Germinal center (tissue), 1 donor: ENCODE data around the gene LURAP1L.

Experiments
- DNase-seq: peaks from one replicate; pipeline ENCODE4 v3.0.0; 2012; ENCODE audit warnings: mixed read lengths, low spot score

LURAP1L gene

GRCh38 chr9:12813960-12814876, 39.4 kb downstream of the LURAP1L start:
- DNase-seq: no peak

DNA sequence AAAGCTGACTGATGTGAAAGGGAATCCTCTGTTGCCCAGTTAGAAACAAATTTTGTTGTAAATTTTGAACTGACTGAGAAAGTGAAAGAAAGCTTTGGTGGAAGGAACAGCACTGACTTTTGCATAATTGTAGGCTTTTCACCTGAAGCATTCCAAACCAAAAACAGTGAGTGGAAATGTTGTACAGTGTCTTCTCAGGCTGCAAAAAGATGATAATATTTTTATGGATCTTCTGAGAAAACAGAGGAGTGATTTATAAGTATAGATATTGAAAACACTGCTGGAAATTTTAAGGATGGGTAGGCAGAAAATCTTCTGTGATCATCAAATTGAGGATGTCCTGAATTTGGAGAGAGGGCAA, 40.0 kb downstream of the LURAP1L start:
- DNase-seq: no peak

- no peak for DNase-seq
Measured at GRCh38 chr9:12815888-12816287, 41.1 kb downstream of the LURAP1L start.

GRCh38 chr9:12816656-12817101, 41.9 kb downstream of the LURAP1L start:
- DNase-seq: no peak

DNA sequence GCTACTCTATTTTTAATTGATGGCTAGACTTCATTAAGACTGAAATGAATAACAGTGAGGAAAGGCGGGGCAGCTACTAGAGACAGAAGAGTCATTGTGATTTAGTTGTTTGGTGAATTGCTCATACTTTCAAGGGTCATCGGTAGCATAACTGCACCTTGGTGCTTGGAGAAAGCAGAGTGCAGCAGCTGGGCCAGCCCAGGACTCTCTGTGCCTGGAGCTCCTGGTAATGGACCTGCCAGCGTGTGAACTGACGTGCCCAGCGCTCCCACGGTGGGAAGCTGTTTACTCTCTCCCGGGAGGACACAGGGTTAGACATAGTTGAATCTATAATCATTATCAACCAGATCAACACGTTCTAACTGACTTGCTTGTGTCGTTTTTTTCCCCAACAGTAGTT, 42.9 kb downstream of the LURAP1L start:
- DNase-seq: no peak

DNA sequence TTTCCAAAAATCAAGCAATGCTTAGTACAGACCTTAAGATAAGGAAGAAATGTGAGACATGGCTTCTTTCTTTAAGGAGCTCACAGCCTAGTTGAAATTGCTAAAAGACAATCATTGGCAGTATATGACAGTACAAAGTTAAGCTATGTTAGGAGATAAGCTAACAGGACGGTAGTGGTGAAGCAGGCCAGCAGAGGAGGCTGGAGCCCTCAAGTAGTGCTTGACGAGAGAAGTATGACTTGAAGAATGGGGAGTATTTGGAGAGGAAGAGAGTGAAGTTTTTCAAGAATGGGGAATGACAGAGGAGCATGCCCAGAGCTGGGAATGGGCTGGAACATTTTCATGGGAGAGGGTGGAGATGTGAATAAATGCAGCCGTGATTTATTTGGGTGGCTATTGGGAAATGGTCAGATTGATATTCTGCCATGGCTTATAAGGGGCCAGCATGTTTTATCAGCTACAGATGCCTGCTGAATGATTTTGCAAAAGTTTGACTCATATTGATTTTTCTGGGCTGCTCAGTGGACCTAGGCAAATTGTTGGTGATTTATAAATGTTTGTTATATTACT, 43.7 kb downstream of the LURAP1L start:
- no peak for DNase-seq

DNA sequence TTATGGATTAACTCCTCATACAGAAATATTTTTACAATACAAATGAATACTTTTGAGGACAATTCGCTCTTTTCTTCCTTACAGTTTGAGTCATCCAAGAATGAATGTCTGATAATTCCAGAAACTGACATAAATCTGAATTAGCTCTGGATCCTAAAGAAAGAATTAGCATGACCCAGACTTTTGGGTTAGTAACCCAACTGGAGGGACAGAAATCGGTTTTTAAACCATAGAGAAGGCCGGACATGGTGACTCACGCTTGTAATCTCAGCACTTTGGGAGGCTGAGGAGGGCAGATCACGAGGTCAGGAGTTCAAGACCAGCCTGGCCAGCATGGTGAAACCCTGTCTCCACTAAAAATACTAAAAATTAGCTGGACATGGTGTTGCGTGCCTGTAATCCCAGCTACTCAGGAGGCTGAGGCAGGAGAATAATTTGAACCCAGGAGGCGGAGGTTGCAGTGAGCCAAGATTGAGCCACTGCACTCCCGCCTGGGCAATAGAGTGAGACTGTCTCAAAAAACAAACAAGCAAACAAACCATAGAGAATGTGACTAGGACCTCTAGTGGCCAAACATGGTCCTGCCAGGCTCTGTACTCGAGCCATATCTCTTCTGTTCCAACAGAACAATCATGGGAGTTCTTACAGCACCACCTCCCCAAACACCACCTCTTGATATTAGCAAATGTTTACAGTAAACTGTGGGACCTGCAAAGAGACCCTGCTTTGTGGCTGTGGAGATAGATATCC, 44.8 kb downstream of the LURAP1L start:
- DNase-seq: no peak

GRCh38 chr9:12822111-12822510, 47.3 kb downstream of the LURAP1L start:
- no peak for DNase-seq

- no peak for DNase-seq
Measured at GRCh38 chr9:12826924-12827565, 52.2 kb downstream of the LURAP1L start.

- DNase-seq: no peak
Measured at GRCh38 chr9:12833701-12834100, 58.9 kb downstream of the LURAP1L start.

GRCh38 chr9:12838546-12838945, 63.7 kb downstream of the LURAP1L start:
- DNase-seq: no peak

- DNase-seq: no peak
Measured at GRCh38 chr9:12843735-12844134, 68.9 kb downstream of the LURAP1L start.

DNA sequence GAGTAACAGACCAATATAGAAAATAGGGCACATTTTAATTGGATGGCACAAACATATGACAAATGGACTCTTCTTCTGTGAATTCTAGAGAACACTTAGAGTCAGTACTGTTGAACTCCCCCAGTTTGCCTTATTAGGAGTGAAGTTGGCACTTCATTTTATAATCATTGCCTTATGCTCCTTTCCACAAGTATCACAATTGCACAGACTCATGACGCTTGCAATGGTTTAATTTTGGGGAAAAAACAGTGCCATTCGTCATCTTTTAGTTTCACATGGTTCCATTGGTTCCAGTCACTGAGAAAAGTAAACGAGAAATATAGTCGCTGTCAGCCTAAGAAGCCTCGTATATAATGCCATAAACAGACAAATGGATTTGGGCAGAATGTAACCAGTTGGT, 71.2 kb downstream of the LURAP1L start:
- no peak for DNase-seq

- no peak for DNase-seq
Measured at GRCh38 chr9:12847561-12847960, 72.7 kb downstream of the LURAP1L start.

DNA sequence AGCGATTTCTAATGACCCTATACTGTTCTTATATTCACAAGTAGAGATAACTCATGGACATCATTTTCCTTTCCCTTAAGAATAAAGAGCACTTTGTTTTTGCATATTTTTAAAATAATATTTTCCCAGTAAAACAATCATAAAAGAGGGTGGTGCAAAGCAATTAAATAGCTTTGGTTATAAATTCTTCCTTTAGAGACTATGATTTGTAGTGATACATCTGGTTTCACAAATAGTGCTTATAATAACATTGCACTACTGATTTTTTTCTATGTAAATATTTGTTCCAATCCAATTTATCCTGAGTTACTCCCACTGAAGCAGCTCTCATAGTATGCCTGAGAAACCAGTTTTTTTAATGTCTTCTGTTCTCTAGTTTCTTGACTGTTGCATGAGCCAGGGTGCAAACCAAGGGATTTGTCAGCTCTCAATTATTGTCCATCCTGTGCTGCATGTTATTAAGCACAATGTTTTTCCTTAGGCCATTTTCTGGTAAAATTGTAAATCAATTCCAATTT, 74.7 kb downstream of the LURAP1L start:
- no peak for DNase-seq

GRCh38 chr9:12851341-12852090, 76.7 kb downstream of the LURAP1L start:
- no peak for DNase-seq

DNA sequence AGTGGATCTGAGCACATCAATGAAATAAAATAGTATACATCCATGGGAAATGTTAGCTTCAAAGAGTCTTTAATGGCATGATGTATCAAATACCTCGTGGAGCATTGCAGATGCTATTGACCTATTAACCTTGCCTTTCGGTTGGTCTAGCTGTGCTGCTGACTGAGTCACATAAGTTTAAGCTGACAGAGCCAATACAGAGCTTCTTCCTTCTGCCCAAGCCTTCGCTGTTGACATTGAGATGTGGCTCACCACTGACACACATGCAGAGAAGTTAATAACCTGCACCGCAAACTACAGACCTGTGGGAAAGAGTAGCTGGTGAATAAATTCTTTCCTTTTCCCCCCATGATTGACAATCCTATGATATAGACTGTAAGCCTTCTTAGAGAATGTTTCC, 78.2 kb downstream of the LURAP1L start:
- DNase-seq: no peak

- no peak for DNase-seq
Measured at GRCh38 chr9:12854221-12854620, 79.4 kb downstream of the LURAP1L start.

DNA sequence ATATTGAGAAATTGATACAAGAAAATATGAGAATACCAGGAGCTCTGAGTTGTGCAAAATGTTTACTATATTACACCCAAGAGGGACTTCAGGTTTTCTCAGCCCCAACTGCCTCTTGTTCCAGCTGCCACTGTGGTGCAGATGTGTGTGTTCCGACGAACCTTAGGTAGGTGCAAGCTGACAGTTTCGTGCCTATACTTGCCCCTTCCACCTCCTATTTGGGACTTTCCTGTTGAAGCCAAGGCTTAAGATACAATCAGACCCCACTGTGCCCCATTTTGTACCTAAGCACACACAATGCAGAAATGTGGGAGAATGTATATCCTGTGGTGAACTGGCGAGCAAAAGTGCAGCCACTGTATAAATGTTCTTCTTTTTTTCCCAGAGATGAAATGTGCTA, 80.2 kb downstream of the LURAP1L start:
- no peak for DNase-seq

DNA sequence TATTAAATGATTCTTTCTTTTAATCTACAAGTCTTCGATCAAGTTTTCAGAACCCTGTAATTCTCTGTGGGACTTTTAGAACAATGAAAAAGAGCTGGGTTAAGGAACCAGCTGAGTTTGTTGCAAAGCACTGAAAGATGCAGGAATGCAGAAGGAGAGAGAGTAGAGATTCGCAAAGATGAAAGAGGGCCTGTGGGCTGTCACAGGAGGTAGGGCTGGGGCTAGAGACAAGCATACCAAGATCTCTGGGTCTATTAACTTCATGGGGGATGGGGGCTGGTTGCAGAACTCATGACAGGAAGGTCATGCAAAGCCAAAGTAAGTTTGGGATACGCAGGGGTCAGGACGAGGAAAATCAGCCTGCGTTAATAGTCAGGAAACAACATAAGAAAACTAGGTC, 81.8 kb downstream of the LURAP1L start:
- DNase-seq: no peak

GRCh38 chr9:12859704-12860251, 85.0 kb downstream of the LURAP1L start:
- no peak for DNase-seq
